SH-SY5Y (cell line): ENCODE measurements around the gene HINT3.

Experiments
- GATA2 ChIP-seq: IDR thresholded peaks from 2 replicates; pipeline ENCODE4 v1.6.1; 2011; ENCODE audit warnings: mild to moderate bottlenecking, low read depth, low read length
- GATA3 ChIP-seq: IDR thresholded peaks from 2 replicates; pipeline ENCODE4 v1.6.1; 2011; ENCODE audit warnings: low read depth, mild to moderate bottlenecking, low read length, moderate library complexity

Gene HINT3

DNA sequence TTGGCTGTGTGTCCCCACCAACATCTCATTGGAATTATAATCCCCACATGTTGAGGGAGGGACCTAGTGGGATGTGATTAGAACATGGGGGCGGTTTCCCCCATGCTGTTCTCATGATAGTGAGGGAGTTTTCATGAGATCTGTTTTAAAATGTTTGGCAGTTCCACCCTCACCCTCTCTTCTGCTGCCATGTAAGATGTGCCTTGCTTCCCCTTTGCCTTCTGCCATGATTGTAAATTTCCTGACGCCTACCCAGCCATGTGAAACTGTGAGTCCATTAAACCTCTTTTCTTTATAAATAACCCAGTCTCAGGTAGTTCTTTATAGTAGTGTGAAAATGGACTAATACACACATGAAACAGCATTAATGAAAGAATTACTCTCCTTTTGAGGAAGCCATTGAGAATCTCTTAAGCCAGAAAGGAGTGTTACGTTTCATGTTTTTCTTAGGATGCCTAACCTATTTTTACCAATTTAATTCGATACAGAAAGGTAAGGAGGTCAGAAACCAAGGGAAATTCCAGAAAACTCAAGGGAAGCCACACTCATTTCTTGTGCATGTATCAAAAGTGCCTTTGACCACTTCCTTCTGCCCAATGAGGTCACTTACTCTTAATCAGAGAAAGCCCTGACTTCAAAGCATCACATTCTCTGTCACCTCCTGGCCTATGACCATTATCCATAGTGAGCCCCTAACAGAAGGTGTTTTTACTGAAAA lies 24.7 kb upstream of the HINT3 start:
- TF ChIP-seq GATA3: no peak
- TF ChIP-seq GATA2: no peak

DNA sequence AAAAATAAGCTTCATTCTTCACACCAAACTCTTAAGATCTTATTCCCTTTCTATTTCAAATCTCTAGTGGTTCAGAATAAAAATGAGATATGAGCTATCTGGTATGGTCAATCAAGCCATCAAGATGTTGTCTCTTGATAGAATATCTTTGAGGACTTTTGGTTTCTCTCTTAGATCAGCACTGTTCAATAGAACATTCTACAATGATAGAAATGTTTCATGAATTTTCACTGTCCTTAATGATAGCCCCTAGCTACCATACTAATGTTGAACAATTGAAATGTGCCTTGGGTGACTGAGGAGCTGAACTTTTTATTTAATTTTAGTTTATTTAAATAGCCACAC lies 24.1 kb upstream of the HINT3 start:
- TF ChIP-seq GATA3: no peak
- TF ChIP-seq GATA2: no peak

DNA sequence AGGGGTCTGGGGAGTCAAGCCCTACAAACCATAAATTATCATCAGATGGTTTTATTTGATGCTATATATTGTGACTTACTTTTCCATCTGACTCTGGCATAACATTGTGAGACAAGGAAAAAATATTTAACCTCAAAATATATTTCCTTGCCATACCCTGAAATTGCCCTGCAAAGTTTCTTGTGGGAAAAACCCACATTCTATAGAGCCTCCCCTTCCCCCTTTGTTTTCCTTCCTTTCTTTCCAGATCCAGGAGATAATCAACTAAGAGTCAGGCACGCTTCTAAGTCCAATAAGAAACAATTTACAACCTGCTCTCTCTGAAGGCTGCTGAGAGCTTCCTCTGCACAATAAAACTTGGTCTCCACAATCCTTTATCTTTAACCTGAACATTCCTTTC lies 17.5 kb upstream of the HINT3 start:
- TF ChIP-seq GATA2 (no peak), GATA3 (no peak)

DNA sequence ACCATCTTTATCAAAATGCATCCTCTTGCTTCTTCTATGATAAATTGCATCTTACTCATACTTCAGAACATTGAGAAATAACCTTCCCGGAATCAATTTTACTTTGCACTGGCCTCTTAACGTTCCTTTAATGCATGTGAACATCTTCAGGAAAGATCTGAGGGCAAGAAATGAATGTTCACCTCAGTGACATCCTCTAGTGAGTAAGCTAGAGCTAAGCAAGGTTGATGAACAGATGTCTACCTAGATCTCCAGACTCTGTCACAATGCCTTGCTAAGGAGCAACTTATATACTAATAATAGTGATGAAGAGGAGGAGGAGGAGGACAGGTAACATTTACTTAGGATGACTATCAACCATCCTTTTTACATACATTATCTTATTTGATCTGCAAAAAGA lies 16.8 kb upstream of the HINT3 start:
- TF ChIP-seq GATA3 (no peak), GATA2 (no peak)

DNA sequence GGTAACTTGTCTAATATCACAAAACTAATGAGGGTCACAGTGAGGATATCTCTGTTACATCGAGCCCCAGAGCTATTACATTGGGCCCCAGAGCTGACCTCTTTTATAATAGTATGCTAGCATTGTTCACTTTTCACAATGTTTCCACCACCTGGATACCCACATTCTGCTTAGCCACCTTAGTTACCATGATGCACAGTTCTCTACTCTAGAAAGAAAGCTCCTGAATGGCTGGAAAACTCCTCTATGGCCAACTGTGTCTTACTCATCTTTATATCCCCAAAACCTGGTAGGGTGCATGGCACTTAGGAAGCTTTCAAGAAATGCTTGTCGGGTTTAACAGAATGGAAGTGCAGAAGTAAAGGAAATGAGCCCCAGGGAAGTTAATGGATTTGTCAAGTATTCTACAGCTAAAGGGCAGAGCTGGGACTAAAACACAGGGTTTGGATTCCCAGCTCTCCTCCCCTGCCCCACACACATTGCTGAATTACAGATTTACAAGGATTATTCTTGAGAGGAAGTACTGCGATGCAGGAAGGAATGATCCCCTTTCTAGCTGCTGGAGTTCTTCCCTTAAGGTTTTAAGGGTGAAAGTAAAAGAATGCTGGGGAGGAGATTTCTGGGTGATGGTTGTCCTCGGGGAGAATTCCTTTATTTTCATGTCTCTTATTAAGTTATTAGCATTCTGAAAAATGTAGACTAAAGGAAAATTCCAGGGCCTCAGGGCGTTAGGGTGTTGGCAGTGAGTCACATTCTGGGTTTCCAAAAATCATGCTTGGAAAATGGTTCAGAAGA lies 16.1 kb upstream of the HINT3 start:
- TF ChIP-seq GATA3: no peak
- no peak for TF ChIP-seq GATA2

DNA sequence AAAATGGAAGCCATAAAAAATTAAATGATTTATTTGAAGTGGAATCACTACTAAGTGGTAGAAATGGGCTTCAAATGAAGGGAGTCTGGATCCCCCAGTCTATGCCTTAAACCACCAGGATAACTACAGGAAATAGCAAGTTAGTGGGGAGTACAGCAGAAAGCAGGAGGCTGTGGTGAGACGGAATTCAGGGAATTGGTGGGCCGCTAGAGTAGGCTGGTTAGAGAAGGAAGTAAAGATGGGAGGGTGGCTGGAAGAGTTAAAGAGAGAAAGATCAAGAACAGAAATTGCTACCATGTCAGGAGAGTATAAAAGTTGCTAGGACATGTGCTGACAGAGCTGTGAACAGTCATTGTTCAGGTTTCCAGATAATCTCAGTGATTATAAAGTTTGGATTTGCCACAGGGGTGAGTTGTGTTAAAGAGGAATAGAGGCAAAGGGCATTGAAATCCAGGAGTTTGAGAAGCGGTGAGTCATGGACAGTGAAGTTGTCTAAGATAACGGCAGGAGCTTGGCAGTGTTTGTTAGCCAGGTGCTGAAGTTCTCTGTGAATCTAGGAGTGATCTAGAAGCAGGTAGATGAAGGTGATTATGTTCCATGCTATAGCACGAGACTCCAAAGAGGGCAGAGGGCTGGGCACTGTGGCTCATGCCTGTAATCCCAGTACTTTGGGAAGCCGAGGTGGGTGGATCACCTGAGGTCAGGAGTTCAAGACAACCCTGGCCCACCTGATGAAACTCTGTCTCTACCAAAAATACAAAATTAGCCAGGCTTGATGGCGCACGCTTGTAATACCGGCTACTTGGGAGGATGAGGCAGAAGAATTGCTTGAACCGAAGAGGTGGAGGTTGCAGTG lies 13.7 kb upstream of the HINT3 start:
- TF ChIP-seq GATA2: no peak
- TF ChIP-seq GATA3: no peak

DNA sequence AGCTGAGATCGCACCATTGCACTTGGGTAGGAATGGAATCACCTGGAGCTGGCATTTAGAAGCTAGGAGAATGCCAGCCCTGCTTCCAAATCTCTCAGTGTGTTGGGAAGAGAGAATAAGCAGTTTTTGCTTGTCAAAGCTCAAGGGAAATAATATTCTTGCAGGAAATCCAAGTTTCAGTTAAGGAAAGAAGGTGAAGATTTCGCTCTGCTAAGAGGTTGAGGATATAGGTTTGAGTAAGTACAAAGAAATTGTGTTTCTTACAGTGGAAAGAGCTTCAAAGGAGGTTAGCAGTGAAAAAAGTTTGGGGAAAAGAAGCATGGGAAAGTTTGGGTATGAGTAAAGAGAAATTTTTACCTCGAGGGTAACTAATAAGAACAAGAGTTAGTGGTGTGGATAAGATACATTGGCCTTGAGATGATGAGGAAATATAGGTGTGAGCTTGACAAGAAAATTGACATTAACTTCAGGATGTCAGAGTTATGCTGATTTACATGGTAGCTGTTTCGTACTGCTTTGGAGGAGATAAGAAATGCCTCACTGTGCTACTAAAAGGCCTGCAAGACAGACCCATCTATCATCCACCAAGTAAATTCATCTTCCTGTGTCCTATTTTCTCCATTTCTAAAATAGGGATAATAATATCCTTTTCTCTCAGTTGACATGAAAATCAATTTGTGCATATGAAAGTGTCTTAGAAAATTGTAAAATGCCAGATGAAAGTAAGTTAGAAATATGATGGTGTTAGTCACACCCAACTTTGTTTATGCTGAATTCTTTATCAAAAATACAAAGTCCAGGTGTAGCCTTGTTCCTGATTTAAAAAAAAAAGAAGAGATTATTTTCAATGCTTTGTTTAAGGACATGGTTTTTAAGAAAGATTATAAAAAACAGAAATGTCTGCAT lies 12.8 kb upstream of the HINT3 start:
- TF ChIP-seq GATA3: no peak
- no peak for TF ChIP-seq GATA2

DNA sequence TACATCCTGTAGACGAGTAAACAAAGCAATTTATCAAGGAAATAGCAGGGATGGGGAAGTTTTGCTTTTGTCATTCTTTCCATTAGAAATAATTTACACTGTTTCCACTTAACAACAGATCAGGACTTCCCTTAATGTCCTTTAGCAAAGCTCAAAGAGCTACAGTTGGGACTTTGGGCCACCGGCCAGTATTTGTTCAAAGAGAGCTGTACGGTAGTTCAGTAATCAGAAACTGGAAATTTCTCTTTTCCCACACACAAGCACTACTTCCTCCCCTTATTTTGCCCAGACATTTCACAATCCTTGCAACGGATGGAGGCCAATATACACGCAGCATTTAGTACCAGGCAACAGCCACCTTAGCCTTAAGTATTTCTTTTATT lies 12.1 kb upstream of the HINT3 start:
- TF ChIP-seq GATA3 (no peak), GATA2 (no peak)

DNA sequence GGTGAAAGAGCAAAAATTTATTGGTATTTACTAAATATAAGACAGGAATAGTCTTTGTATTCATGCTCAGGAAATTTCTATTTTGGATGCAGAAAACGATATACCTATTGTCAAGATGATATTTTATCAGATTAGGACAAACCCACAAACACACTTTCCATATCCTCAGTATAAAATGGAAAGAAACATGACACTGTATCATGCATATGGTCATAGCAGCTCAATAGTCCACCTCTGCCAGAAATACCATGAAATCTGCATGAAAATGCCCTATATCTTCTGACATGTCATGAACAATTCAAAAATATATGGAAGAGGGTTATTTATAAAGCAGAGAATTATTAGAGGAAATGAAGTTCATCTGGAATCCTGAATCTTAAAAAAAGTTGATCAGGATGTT lies 11.7 kb upstream of the HINT3 start:
- TF ChIP-seq GATA3 (no peak), GATA2 (no peak)

DNA sequence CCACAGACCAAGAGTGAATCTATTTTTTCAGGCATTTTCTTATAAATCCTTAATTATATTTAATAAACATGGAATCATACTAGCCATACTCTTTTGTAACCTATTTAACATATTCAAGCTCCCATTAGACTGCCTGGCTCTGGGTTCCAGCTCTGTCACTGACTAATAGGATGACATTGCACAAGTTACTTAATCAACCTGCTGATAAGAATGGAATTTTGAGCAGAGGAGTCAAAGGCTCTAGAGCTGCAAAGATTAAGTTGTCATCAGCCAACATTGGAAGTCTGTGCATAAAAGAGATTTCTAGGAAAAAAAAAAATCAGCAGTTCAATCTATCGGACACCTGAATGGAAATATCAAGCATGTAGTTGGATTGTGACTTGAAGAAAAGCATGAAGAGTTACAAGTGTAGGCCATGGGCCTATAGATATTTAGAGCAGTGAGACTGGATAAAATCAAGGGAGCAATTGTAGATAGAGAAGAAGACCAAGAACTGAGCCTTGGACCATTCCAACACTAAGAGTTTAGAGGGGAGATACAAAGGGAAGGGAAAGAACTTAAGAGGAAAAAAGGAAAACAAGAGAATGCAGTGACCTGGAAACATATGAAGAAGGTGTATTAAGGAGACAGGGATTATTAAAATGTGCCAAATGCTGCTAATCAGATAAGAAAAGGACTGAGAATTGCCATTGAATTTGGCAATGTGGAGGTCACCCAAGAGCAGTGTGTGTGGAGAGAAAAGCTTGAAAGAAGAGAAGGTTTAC lies 11.0 kb upstream of the HINT3 start:
- TF ChIP-seq GATA3: no peak

DNA sequence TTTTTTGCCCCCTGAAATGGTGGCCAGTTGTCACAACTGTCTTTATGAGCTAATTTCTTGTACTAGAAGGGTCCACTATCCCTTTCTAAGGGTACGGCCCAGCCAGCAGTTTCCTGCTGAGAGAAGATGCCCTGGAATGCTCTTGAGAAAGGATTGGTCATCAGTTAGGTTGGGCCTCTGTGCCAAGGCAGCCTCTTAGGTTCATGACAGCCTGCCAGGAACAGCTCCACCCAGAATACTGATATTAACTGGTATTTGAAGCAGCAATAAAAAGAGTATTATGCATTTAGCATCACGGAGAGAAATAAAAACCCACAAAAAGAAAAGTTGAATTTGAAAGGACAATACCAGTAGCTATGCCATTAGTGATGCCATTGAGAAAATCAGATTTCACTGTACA lies 9.0 kb upstream of the HINT3 start:
- no peak for TF ChIP-seq GATA2
- TF ChIP-seq GATA3: no peak

DNA sequence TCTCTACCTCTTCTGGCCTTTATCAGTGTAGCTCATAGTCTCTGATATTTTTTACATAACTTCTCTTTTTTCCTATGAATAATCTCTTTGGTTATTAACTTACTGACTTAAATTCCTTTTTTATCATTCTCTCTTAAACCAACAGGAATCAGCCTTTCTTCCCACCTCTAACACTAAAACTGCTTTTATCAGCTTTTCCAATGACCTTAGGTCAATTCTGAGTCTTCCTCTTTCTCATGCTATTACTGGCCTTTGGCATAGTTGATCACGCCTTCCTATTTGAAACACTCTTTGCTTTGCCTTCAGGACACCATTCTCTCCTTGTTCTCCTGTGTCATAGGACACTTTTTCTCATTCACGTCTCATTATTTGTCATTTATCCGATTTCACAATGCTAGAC lies 8.1 kb upstream of the HINT3 start:
- TF ChIP-seq GATA3 (no peak), GATA2 (no peak)

DNA sequence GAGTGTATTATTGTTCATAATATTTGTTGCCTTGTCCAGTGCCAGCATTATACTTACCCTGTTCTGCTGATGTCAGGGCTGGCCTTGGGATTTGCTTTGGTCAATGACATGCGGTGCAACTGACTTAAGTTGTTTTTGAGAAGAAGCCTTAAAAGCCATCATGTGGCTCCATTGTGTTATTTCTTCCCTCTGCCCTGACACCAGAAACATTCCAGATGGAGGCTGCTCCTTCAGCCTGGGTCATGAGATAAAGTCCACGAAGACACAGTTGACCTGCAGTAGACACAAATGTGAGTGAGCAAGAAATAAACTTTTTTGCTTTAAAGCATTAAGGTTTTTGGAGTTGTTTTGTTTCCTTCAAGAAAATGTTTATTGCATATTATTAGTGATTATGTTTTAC lies 7.5 kb upstream of the HINT3 start:
- TF ChIP-seq GATA3 (no peak), GATA2 (no peak)

DNA sequence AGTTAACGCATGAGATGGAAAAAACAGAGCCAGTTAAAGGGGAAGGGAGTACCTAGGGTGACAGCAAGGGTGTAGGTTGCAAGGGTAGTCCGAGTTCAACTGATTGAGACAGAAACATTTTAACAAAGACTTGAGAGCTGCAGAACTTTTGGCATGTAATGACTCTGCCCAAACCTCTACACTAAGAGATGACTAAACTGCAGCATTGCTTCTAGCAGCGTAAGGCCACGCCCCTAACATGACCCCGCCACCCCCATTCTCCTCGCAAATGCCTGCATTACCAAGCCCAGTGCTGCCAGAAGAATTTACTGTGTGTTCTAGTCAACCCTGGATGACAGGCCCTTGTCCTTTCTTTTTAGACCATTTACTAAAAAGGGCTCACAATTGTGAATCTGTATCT lies 6.3 kb upstream of the HINT3 start:
- TF ChIP-seq GATA2 (no peak), GATA3 (no peak)
